Breast epithelium (tissue), 4 donors: ENCODE results near the gene CYYR1. TPM values are rescaled to one million over a fixed set of nuclear protein-coding genes. Genes with fewer than 3 reads are reported as not detected.

Experiments
- DNase-seq, 2 donors: peaks; one replicate each; pipeline ENCODE4 v3.0.0-alpha.2; 2019; ENCODE audit warnings: low spot score in 2 of 2
- H3K27ac ChIP-seq, 2 donors: fragments of 200-600 bp; sonication (generic) in 1 of 2; one replicate each; pipeline ENCODE4 v1.5.1; 2016 to 2019; ENCODE audit warnings: mild to moderate bottlenecking in 1 of 2
- H3K27me3 ChIP-seq, 2 donors: fragments of 200-600 bp; sonication (generic) in 1 of 2; one replicate each; pipeline versions ENCODE4 v1.5.1 to v1.6.0; 2017 to 2019; ENCODE audit warnings: control low read depth in 1 of 2, mild to moderate bottlenecking in 1 of 2
- H3K36me3 ChIP-seq: fragments of 200-600 bp; one replicate; pipeline ENCODE4 v1.5.1; 2019
- H3K4me1 ChIP-seq, 2 donors: fragments of 200-600 bp; sonication (generic); one replicate each; pipeline ENCODE4 v1.5.1; 2016 to 2019; ENCODE audit warnings: control low read depth in 1 of 2
- H3K4me3 ChIP-seq, 3 donors: fragments of 200-600 bp; sonication (generic); 1 replicate in 2 of 3; 2 replicates in 1 of 3; pipeline ENCODE4 v1.5.1; 2016 to 2019; ENCODE audit warnings: mild to moderate bottlenecking in 3 of 3, moderate library complexity in 2 of 3
- H3K9me3 ChIP-seq, 2 donors: fragments of 200-600 bp; sonication (generic) in 1 of 2; one replicate each; pipeline ENCODE4 v1.5.1; 2016 to 2019; ENCODE audit warnings: control low read depth in 1 of 2
- CTCF ChIP-seq, 3 donors: fragments of 450-650 bp; IDR thresholded peaks; one replicate each; pipeline ENCODE4 v1.5.1; 2016 to 2017; ENCODE audit warnings: antibody characterized with exemption in 3 of 3, mild to moderate bottlenecking in 3 of 3, moderate library complexity in 3 of 3
- POLR2A ChIP-seq: fragments of 450-650 bp; IDR thresholded peaks from one replicate; pipeline ENCODE4 v1.6.1; 2016; ENCODE audit warnings: antibody characterized with exemption, mild to moderate bottlenecking, moderate library complexity
- POLR2AphosphoS5 ChIP-seq, 3 donors: sonication (generic); formaldehyde crosslinking; IDR thresholded peaks; one replicate each; pipeline ENCODE4 v1.6.1; 2017; ENCODE audit warnings: antibody characterized with exemption in 3 of 3
- intact Hi-C: fragments of 100-400 bp; cut with DNase I; formaldehyde crosslinking; loops from one replicate; pipeline ENCODE4 v1.15.1; 2023; ENCODE audit warnings: low total_unique reads
- total RNA-seq, 3 donors: library from RNA; depleted of rRNA; stranded (reverse); fragments of >200 nt; gene quantifications; one replicate each; pipeline ENCODE4 v1.1.0, GENCODE V29; 2016

Gene CYYR1
- total RNA-seq, 3 donors from 2014 or later = 10.6 to 15.1 (median 14.3) TPM

- H3K9me3 ChIP-seq = no peaks in the 10 kb centered on the region
- no peak overlapping the region for H3K4me3 ChIP-seq
- H3K27ac ChIP-seq = no peak overlapping the region
- peak in 1 of 2 donors; percentile 20 for DNase-seq
- H3K27me3 ChIP-seq = no peaks in the 10 kb centered on the region
- intact Hi-C loops = no loop called here
- TF ChIP-seq CTCF (IDR thresholded peaks at IDR 0.05) = no peak
- no peak for TF ChIP-seq POLR2A
- TF ChIP-seq POLR2AphosphoS5 (IDR thresholded peaks at IDR 0.05) = no peak
- H3K4me1 ChIP-seq = no peaks in the 10 kb centered on the region
- no peaks in the 10 kb centered on the region for H3K36me3 ChIP-seq
Observed at GRCh38 chr21:26515257-26515656, 57.8 kb downstream of the CYYR1 start.

GRCh38 chr21:26513212-26513611, 59.9 kb downstream of the CYYR1 start:
- TF ChIP-seq POLR2A (no peak), CTCF (IDR thresholded peaks at IDR 0.05) (no peak)
- intact Hi-C loops = no loop called here
- no peaks in the 10 kb centered on the region for H3K27me3 ChIP-seq
- peak in 1 of 2 donors; percentile 44 for DNase-seq
- H3K4me1 ChIP-seq = no peaks in the 10 kb centered on the region
- H3K36me3 ChIP-seq = no peaks in the 10 kb centered on the region
- H3K27ac ChIP-seq = no peak overlapping the region
- no peaks in the 10 kb centered on the region for H3K9me3 ChIP-seq
- H3K4me3 ChIP-seq = no peak overlapping the region

GRCh38 chr21:26512664-26513063, 60.4 kb downstream of the CYYR1 start:
- TF ChIP-seq CTCF (IDR thresholded peaks at IDR 0.05) = no peak
- TF ChIP-seq POLR2A = no peak
- no peak for TF ChIP-seq POLR2AphosphoS5 (IDR thresholded peaks at IDR 0.05)
- intact Hi-C loops = no loop called here
- H3K27me3 ChIP-seq = no peaks in the 10 kb centered on the region
- no peaks in the 10 kb centered on the region for H3K4me1 ChIP-seq
- no peaks in the 10 kb centered on the region for H3K9me3 ChIP-seq
- no peaks in the 10 kb centered on the region for H3K36me3 ChIP-seq
- no peak for DNase-seq
- H3K27ac ChIP-seq = no peak overlapping the region
- no peak overlapping the region for H3K4me3 ChIP-seq

GRCh38 chr21:26508903-26509302, 64.2 kb downstream of the CYYR1 start:
- no peak overlapping the region for H3K27ac ChIP-seq
- H3K4me1 ChIP-seq = no peaks in the 10 kb centered on the region
- no peaks in the 10 kb centered on the region for H3K36me3 ChIP-seq
- H3K27me3 ChIP-seq = no peaks in the 10 kb centered on the region
- H3K4me3 ChIP-seq = no peak overlapping the region
- no peak for DNase-seq
- H3K9me3 ChIP-seq = no peaks in the 10 kb centered on the region
- intact Hi-C loops = no loop called here
- TF ChIP-seq POLR2A (no peak), CTCF (IDR thresholded peaks at IDR 0.05) (no peak), POLR2AphosphoS5 (IDR thresholded peaks at IDR 0.05) (no peak)

- intact Hi-C loops = no loop called here
- no peak overlapping the region for H3K27ac ChIP-seq
- no peaks in the 10 kb centered on the region for H3K4me1 ChIP-seq
- TF ChIP-seq CTCF (IDR thresholded peaks at IDR 0.05) (no peak), POLR2A (no peak), POLR2AphosphoS5 (IDR thresholded peaks at IDR 0.05) (no peak)
- H3K4me3 ChIP-seq = no peak overlapping the region
- no peaks in the 10 kb centered on the region for H3K36me3 ChIP-seq
- DNase-seq = no peak
- H3K27me3 ChIP-seq = no peaks in the 10 kb centered on the region
- H3K9me3 ChIP-seq = no peaks in the 10 kb centered on the region
Observed at GRCh38 chr21:26506956-26507355, 66.1 kb downstream of the CYYR1 start.
